ENCODE measurements around the gene MYO15A. TPM values are rescaled to one million over a fixed set of nuclear protein-coding genes. Genes with fewer than 3 reads are reported as not detected.

Gene MYO15A
- total RNA-seq, 1 experiment from 2014 or later: 0.38 TPM

DNA sequence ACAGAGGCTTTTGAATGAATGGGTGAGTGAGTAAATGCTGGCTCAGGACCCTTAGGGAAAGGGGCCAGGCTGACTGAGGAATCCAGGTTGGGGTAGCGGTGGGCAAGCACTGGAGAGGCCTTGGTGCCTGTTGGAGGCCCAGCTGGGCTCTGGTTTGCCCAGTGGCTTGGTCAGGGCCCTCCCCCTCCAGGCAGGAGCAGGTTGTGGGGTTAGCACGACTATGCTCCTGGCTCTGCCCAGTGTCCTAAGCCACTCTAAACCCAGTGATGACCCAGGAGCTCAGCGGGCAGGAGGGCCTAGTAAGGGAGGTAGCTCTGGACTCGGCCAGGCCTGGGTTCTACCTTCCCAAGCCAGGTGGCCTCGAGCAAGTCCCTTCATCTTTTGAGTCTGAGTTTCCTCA is 7.5 kb downstream of the MYO15A start:
- Mint-ChIP-seq H3K27ac (ENCODE audit: unreplicated experiment) (no peak overlapping the region), H3K9me3 (ENCODE audit: low read depth, unreplicated experiment) (no peaks in the 10 kb centered on the region), H3K4me1 (ENCODE audit: low read depth, unreplicated experiment) (no peaks in the 10 kb centered on the region), H3K27me3 (ENCODE audit: unreplicated experiment) (peaks cover 18% of the 10 kb centered on the region), H3K36me3 (ENCODE audit: insufficient read depth, unreplicated experiment) (no peaks in the 10 kb centered on the region), H3K4me3 (ENCODE audit: low read depth, unreplicated experiment) (no peak overlapping the region)
- intact Hi-C loops (cut with micrococcal nuclease; ENCODE audit: unreplicated experiment): no loop called here
- TF ChIP-seq, protein P1, sequence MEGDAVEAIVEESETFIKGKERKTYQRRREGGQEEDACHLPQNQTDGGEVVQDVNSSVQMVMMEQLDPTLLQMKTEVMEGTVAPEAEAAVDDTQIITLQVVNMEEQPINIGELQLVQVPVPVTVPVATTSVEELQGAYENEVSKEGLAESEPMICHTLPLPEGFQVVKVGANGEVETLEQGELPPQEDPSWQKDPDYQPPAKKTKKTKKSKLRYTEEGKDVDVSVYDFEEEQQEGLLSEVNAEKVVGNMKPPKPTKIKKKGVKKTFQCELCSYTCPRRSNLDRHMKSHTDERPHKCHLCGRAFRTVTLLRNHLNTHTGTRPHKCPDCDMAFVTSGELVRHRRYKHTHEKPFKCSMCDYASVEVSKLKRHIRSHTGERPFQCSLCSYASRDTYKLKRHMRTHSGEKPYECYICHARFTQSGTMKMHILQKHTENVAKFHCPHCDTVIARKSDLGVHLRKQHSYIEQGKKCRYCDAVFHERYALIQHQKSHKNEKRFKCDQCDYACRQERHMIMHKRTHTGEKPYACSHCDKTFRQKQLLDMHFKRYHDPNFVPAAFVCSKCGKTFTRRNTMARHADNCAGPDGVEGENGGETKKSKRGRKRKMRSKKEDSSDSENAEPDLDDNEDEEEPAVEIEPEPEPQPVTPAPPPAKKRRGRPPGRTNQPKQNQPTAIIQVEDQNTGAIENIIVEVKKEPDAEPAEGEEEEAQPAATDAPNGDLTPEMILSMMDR (IDR thresholded peaks at IDR 0.05; ENCODE audit: unreplicated experiment): no peak
- BruUV-seq (replicated peaks): no TSS peak
- CTCF ChIA-PET: no interaction called here
- DNase-seq: no peak

DNA sequence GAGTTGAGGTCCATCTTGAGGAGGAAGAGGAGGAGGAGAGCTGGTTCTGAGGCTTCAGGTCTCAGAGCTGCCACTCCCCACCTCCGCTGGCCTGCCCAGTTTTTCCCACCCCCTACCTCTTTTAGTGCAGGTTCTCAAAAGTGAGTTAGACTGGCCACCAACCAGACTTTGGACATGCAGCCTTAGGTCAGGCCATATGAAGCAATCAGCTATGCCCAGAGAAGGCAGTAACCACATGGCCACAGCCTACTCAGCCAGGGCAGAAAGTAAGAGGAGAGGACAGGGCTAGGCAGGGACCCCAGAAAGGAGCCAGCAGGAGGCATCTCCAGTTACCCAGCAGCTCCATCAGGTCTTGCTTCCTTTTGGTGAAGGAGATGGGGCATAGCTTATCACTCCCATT is 9.0 kb downstream of the MYO15A start:
- Mint-ChIP-seq H3K4me1 (ENCODE audit: low read depth, unreplicated experiment) (no peaks in the 10 kb centered on the region), H3K36me3 (ENCODE audit: insufficient read depth, unreplicated experiment) (no peaks in the 10 kb centered on the region), H3K27ac (ENCODE audit: unreplicated experiment) (no peak overlapping the region), H3K9me3 (ENCODE audit: low read depth, unreplicated experiment) (no peaks in the 10 kb centered on the region), H3K27me3 (ENCODE audit: unreplicated experiment) (peaks cover 18% of the 10 kb centered on the region), H3K4me3 (ENCODE audit: low read depth, unreplicated experiment) (no peak overlapping the region)
- intact Hi-C loops (cut with micrococcal nuclease; ENCODE audit: unreplicated experiment): no loop called here
- CTCF ChIA-PET: no interaction called here
- no peak for DNase-seq
- TF ChIP-seq, protein P1 (IDR thresholded peaks at IDR 0.05; ENCODE audit: unreplicated experiment): no peak
- no TSS peak for BruUV-seq (replicated peaks)

DNA sequence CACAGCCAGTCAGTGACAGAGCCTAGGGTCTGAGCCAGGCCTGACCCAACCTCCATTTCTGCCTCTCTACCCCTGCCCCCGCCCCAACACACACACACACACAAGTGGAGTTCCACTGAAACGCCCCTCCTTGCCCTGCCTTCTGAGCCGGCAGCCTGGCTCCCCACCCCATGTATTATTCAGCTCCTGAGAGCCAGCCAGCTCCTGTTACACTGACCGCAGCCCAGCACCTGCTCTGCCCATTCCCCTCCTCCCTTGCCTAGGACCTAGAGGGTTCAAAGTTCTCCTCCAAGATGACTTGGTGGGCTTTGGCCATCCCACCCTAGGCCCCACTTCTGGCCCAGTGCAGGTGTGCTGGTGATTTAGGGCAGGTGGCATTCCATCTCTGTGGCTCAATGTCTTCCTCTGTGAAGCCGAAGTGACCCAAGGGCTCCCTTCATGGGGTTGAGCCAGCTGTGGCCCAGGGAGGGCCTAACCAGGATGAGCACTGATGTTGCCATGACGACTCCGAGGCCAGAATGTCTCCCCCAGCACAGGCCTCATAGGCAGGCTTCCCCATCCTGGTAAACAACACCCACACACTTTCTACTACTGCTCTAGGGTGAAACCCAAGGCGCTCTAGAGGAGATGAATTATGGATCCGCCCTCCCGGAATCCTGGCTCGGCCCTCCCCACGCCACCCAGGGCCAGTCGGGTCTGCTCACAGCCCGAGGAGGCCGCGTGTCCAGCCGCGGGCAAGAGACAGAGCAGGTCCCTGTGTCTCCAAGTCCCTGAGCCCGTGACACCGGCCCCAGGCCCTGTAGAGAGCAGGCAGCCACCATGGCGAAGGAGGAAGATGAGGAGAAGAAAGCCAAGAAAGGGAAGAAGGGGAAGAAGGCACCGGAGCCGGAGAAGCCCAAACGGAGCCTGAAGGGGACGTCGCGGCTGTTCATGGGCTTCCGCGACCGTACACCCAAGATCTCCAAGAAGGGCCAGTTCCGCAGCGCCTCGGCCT is 9.7 kb downstream of the MYO15A start:
- no peak overlapping the region for H3K27ac Mint-ChIP-seq (ENCODE audit: unreplicated experiment)
- no peaks in the 10 kb centered on the region for H3K36me3 Mint-ChIP-seq (ENCODE audit: insufficient read depth, unreplicated experiment)
- H3K4me3 Mint-ChIP-seq (ENCODE audit: low read depth, unreplicated experiment): no peak overlapping the region
- TF ChIP-seq, protein P1 (IDR thresholded peaks at IDR 0.05; ENCODE audit: unreplicated experiment): no peak
- no peaks in the 10 kb centered on the region for H3K9me3 Mint-ChIP-seq (ENCODE audit: low read depth, unreplicated experiment)
- BruUV-seq (replicated peaks): no TSS peak
- CTCF ChIA-PET: no interaction called here
- no peaks in the 10 kb centered on the region for H3K4me1 Mint-ChIP-seq (ENCODE audit: low read depth, unreplicated experiment)
- DNase-seq: no peak
- H3K27me3 Mint-ChIP-seq (ENCODE audit: unreplicated experiment): peaks cover 18% of the 10 kb centered on the region
- intact Hi-C loops (cut with micrococcal nuclease; ENCODE audit: unreplicated experiment): no loop called here

DNA sequence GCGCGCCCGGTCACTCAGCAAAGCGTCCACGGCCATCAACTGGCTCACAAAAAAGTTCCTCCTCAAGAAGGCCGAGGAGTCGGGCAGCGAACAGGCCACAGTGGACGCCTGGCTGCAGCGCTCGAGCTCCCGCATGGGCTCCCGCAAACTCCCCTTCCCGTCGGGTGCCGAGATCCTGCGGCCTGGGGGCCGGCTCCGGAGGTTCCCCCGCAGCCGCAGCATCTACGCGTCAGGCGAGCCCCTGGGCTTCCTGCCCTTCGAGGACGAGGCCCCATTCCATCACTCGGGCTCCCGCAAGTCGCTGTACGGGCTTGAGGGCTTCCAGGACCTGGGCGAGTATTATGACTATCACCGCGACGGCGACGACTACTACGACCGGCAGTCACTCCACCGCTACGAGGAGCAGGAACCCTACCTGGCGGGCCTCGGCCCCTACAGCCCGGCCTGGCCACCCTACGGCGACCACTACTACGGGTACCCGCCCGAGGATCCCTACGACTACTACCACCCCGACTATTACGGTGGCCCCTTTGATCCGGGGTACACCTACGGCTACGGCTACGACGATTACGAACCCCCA is 10.7 kb downstream of the MYO15A start:
- Mint-ChIP-seq H3K36me3 (ENCODE audit: insufficient read depth, unreplicated experiment) (no peaks in the 10 kb centered on the region), H3K4me3 (ENCODE audit: low read depth, unreplicated experiment) (no peak overlapping the region), H3K27me3 (ENCODE audit: unreplicated experiment) (peaks cover 18% of the 10 kb centered on the region), H3K9me3 (ENCODE audit: low read depth, unreplicated experiment) (no peaks in the 10 kb centered on the region), H3K27ac (ENCODE audit: unreplicated experiment) (no peak overlapping the region), H3K4me1 (ENCODE audit: low read depth, unreplicated experiment) (no peaks in the 10 kb centered on the region)
- no peak for DNase-seq
- intact Hi-C loops (cut with micrococcal nuclease; ENCODE audit: unreplicated experiment): no loop called here
- BruUV-seq (replicated peaks): no TSS peak
- CTCF ChIA-PET: no interaction called here
- TF ChIP-seq, protein P1 (IDR thresholded peaks at IDR 0.05; ENCODE audit: unreplicated experiment): no peak
